NCI-H1105 treated with DMSO at 0.1 percent for 48 hours (cell line): Measurements from ENCODE around the gene NGEF.
"Not testable (repeated sequence)": the region's sequence is repeated elsewhere in the genome, so short reads cannot be mapped to it uniquely, and the experiment has no call there.

ENCODE experiments used
- DNase-seq: peaks from one replicate; lab custom pipeline; 2025; lab: John Stamatoyannopoulos, UW

NGEF gene

DNA sequence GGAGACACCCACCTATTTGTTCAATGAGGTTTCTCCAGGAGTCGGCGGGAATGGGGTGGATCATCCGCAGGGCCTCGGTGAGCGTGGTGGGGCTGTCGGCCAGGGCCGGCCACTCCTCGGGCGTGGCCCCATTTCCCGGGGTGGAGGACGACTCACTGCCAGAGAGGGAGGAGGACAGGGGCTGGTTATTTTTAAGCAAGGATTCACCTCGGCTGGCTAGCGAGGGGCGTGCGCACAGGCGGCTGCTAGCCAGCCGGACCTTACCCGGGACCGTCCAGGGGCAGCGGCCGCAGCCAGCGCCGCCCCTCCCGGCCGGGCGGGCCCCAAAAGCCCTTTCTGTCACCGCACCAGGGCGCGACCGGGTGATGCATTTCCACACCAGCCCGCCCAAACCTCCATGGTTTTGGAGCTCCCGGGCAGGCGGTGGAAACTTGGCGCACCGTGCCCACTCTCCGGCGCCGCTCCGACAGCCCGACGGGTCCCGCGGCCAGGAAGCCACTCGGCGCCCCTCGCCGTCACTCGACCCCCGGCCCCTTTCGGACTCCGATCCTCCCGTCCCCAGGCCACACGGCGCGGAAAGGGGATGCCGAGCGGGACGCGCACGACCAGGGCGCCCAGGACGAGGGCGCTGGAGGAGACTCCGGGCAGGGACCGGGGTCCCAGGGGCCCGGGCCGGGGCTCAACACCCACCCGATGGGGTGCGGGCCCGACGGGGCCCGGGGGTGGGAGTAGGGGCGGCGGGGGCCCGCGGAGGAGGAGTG, 85.8 kb downstream of the NGEF start:
- no peak for DNase-seq

DNA sequence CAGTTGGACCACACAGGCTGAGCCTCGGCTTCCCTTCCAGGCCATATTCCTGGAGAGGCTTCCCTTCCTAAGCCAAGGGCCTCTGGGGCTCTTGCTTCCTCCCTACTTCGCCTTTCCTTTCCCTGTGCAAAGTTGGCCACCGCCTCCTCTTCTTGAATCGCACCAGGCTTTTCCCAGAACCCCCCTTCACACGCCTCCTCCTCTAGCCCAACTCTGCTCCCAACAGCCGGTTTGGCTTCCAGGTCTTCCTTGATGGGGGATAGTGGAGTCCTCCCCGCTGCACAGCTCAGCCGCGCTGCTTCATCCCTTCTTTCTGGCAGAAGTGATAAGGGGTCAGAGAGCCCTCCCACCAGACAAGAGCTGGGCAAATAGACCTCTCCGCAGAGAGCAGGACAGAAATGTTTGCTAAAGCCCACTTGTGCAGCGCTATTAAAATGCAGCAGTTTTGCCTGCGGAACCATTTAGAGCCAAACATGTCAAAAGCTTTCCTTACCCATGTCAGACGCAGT, 86.6 kb downstream of the NGEF start:
- DNase-seq: no peak

DNA sequence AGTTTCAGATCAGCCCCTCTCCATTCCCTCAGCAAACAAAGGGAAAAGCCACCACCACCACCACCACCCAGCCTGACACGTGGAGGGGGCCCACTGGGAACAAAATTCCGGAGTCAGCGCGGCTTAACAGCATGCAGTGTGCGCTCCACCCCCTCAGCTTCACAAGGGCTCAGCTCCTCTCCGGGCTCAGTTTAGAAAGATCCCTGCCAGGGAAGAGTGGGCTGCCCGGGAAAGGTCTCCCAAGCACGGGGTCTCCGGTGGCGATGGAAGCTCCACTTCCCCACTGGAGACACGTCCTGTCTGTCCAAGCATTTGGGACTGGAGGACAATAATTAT, 87.3 kb downstream of the NGEF start:
- no peak for DNase-seq

DNA sequence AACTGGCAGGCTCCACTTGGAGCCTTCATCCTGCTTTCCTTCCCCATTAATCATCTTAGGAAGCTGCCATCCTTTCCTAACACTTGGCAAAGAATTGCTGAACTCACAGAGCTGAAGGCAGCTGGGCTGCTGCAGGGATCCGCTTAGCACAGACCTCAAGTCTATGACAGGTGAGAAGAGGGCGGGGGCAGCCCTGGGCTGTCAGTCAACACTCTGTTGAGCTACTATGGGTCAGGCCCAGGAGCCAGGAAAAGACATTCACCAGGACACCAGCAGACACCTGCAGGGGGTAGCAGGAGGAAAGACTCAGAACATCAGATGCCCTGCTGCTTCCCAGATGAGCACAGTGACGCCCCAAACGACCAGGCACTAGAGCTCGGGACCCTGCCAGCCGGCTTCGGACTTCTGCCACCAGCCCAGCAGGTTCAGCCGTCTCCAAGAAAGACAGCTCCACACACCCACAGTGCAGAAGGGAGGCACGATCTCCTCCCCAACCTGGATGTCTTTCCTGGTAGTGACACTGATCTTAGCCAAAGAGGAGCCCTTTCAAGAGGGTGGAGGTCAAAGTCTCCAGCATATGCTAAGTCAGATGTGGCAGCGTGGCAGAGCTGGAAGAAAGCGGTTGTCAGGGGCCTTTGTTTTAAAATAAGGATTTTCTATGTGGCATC, 87.8 kb downstream of the NGEF start:
- DNase-seq: no peak

DNA sequence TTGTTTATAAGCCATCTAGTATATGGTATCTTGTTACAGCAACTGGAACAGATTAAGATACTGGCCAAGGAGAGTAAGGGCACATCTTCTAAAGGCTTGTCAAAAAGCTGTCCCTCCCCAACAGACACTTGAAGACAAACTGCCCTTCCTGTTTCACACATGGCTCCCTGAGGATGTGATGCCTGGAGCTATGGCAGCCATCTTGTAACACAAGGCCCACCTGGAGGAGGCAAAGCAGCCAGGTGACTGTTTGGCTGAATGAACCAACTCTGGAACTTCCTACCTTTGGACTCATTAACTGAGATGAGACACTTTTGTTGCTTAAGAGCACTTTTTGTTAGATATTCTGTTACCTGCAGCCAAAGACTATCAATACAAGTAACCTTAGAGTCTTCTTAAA, 88.6 kb downstream of the NGEF start:
- no peak for DNase-seq

DNA sequence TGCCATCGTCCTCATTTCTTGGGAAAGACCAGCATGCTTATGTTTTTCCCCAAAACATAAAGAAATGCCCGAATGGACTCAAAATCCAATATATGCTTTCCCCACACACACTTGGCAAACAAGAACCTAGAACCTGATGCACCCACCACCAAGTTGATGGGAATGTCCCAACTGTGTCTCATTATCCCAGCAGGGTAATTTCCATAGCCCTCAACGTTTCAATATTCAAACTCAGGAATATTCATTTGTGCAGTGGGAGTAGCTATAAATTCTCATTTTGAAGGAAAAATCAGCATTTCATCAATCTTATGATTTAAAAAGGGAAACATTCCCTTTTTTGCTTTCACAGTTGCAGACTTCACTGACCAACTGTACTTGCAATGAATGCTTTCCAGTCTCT, 92.3 kb downstream of the NGEF start:
- no peak for DNase-seq

DNA sequence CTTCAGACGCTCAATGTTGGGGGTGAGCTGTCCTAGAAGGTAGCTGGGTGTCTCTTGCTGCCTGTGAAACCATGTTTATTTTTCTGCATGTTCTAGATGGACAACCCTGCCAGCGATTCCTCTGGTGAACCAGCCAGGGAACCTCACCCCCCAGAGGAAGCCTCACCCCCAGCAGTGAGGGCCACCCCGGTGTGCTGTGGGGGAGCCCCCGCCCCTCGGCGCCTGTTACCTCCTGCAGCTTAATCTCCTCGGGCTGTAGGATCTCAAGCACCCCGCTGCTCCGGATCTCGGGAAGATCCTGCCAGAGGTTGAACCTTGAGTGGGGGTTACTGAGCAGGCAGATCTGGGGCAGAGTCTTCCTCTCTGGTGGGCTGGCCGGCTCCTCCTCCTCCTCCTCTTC, 93.0 kb downstream of the NGEF start:
- no peak for DNase-seq

DNA sequence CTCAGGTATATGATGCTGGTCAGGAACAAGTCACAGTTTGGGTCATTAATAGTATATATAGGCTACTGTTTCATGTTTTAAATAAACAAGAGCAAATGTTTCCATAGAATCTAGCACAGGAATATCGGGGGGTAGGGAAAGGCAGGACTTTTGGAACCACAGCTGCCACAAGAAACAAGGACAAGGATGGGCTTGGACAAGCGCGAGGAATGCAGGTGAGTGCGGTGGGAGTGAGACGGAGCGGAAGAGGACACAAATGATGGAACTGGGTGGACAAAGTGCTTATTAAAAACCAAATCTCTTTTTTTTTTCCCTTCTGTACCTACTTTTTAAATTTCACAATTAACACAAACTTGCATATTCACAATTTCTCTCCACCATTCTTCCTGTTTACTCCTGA, 93.9 kb downstream of the NGEF start:
- no peak for DNase-seq

DNA sequence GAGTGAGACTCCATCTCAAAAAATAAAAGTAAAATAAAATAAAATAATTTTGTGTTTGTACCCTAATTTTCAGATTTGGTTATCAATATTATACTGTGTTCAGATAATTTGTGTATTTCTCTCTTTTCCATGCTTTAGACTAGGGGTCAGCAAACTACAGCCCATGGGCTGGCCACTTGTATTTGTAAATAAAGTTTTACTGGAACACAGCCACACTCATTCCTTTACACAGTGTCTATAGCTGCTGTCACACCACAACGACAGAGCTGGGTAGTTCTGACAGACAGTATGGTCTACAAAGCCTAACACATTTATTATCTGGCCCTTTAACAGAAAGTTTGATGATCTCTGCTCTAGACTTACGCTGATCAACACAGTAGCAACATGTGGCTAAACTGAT, 99.2 kb downstream of the NGEF start:
- DNase-seq: no peak

DNA sequence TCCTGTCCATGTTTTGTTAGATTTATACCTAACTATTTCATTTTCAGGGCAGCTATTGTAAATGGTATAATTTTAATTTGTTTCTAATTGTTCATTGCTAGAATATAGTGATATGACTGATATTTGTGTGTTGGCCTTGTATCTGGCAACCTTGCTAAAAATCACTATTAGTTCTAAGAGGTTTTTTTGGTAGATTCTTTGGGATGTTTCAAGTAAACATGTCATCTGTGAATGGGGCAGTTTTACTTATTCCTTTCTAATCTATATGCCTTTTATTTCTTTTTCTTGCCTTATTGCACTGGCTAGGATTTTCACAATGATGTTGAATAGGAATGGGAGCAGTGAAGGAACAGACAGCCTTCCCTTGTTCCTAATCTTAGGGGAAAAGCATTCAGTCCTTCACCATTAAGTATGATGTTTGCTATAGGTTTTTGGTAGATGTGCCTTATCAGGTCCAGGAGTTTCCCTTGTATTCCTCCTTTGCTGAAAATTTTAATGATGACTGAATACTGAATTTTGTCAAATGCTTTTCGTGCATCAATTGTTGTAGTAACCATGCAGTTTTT, 101.3 kb downstream of the NGEF start:
- DNase-seq: no peak

DNA sequence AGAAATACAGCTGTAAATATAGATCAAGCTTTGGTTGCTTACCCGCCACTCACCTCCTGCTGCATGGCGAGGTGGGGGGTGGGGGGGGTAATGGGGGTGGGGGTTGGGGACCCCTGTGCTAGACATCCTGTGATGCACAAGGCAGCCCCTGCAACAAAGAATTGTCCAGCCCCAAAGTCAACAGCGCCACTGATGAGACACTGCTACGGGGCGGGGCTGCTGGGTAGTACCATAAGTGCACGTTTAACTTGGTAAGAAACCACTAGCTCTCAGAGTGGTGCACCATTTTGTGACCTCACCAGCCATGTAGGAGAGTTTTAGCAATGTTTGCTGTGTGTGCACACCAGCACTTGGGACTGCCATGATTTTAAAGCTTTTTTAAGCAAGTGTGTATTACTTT, 102.7 kb downstream of the NGEF start:
- no peak for DNase-seq

DNA sequence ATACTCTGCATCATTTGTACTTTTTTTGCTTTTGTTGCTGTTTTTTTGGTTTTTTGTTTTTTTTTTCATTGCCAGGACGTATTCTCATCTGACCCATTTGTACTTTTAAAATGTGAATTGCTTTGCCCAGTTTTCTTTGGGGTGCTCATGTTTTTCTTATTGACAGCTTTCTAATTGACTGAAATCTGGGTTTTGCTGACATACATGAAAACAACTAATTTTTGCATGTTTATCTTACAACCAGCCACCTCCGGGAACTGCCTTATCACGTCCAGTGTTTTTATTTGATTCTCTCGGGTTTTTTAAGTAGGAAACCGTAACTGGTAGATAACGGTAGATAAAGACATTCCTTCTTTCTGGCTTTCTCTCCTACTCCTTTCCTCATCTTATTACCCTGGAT, 104.4 kb downstream of the NGEF start:
- DNase-seq: no peak

DNA sequence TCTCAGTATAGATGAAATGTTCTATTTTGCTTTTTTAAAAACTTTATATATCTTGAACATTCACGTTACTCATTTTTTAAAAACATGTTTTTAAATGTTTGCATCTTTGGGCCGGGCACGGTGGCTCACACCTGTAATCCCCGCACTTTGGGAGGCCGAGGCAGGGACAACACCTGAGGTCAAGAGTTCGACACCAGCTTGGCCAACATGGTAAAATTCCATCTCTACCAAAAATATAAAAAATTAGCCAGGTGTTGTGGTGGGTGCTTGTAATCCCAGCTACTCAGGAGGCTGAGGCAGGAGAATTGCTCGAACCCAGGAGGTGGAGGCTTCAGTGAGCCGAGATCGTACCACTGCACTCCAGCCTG, 105.4 kb downstream of the NGEF start:
- not testable (repeated sequence) for DNase-seq

DNA sequence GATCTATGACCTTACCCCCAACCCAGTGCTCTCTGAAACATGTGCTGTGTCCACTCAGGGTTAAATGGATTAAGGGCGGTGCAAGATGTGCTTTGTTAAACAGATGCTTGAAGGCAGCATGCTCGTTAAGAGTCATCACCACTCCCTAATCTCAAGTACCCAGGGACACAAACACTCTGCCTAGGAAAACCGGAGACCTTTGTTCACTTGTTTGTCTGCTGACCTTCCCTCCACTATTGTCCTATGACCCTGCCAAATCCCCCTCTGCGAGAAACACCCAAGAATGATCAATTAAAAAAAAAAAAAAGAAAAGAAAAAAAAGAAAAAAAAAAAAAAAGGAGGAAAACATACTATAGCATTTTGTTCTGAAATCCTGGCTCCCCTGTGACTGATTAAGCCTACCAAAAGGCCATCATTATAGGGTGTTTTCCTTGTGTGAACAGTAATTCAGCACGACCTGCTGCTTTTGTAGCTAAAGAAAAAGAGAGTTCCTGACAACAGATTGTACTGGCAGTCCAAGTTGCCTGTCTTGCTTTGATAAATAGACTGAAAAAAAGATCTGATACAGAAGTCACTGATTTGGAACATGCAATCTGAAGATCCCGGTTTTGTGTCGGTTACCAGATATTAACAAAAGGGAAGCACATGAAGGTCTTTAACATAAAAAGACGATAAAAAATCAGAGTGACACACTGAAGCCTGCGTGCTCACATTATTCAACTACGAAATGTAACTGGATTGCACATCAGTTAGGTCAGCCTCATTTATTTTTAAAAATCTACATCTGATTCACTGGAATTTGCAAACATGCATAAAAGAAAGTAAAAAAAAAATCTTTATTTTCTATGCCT, 106.0 kb downstream of the NGEF start:
- DNase-seq: not testable (repeated sequence)

DNA sequence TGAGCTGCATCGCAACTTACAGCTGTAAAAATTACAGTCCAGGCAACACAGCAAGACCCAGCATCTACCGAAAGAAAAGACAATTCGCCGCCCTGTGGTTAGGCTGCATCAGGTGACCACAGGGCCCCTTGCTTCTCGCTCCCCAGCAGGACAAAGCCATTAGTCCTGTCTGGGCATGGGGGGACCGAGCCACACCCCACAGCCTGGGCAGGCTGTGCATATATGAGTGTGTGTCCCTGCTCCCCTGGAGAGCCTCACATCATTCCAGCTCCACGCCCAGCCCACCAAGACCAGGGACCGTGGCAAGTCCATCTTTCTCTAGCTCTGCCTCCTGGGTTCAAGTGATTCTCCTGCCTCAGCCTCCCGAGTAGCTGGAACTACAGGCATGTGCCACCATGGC, 109.1 kb downstream of the NGEF start:
- DNase-seq: no peak

DNA sequence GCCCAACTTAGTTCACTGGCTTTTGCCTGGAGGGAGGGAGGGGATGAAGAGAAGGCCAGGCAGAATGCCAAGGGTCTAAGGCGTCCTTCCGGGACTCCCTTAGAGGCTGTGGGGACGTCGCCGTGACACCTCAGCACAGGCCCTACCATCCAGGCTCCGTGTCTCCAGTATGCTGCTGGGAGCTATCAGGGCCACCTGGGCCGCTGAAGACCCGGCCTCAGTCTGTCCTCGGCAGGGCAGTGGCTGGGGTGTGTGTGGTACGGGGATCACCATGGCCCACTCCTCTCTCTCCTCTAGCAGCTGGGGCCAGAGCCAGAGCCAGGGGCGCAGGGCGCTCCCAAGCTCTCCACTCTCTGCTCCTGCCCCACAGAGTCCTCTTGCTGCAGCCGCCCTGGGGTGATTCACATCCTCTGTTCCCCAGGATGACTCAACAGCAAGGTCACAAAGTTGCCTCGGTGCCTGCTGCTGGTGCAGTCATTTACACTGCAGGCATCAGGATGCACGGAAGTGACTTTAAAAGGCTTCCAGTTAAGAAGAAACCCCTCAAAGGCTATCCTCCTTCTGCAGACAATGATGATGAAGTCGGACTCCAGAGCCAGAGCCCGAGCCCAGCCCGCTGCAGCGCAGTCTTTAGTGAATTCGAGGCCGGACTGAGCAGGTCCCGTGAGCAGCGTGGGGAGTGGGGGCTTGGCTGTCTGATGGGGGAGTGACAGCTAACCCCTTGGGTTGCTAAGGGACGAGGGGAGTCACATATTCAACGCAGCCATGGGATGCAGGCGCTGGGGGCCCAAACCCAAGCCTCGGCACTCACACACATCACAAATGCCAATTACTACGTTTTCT, 111.1 kb downstream of the NGEF start:
- DNase-seq: no peak

DNA sequence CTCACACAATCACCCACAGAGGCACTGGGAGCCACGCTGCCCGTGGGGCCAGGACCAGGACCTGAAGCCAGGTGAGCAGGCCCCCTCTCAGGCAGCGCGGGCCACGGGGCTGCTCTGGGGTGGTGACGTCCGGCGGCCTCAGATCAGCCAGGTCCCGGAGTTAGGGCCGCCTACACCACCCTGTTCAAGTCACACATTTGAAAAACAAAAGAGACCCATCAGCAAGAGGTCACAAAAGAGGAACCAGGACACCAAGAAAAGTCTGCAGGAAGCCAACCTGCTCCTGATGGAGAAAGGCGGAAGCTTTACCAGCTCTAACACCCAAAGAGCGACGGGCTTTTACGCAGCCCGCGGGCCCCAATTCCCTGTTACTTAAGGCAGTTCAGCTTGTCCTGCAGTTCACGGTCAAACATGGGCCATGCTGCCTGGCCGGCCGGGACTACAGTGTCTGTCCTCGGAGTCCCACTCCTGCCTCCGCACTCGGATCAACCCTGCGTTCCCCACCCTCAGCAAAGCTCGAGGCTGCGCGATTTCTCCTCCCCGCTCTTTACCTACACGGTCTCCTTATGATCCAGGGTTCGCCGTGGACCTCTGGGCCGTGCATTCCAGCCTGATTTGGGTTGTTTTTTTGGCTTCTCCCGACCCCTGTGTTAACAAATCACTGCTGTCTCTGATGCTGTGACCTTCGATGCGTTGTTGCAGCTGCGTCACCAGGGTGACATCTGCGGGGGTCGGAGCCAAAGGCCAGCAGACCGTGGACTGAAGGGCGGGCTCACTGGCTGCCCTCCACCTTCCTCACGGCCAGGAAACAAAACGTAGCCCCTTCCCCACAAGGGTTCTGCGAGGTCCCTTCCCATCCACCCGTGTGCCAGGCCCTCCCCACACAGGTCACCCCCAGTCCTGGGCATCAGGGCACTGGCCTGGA, 112.0 kb downstream of the NGEF start:
- no peak for DNase-seq

DNA sequence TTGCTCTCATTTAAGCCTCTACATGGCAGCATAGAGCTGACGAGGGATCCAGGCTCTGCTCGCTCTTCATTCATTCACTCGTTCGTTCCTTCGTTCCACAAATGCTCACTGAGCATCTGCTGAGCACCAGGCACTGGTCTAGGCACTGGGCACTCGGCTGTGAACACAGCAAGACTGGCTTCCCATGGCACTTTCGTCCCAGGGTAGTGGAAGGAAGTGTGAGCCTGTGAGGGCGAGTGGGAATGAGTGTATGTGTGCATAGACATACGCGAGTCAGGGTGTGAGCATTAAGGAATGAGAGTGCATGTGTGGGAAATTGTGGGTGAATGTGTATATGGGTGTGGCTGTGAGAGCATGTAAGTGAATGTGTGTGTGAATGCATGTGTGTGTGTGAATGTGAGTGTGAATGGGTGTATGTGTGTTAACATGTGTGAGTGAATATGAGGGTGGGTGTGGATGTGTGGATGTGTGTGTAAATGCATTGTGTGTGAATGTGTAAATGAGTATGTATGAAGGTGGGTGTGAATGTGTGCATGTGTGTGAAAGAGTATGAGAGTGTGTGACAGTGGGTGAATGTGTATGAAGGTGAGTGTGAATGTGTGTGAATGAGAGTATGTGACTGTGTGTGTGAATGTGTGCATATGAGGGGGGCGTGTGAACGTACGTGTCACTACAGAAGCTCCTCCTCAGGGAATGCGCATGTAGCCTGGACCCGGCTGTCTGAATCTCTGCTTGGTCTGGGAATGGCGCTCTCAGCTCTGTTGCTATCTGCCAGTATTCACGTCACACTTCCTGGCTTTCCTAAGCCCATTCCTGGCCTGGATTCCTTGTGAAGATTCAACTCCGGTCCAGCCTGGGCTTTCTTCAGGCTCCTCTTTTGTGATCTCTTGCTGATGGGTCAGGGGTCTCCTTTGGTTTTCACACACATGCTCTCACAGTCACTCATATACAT, 114.2 kb downstream of the NGEF start:
- DNase-seq: no peak
